Endothelial cell of umbilical vein (primary cell): ENCODE measurements around the gene XIRP2. TPM values are rescaled to one million over a fixed set of nuclear protein-coding genes. Genes with fewer than 3 reads are reported as not detected.
"Not testable (repeated sequence)": the region's sequence is repeated elsewhere in the genome, so short reads cannot be mapped to it uniquely, and the experiment has no call there.

Experiments
- BruUV-seq: library from RNA; stranded (reverse); fragments of 400-500 nt; replicated peaks from 2 replicates; lab custom pipeline; 2021; lab: Mats Ljungman, UMichigan
- CTCF ChIA-PET: fragments of 300-600, 350-600 bp; sonication (Branson Sonifier 250); formaldehyde crosslinking; loops from one replicate; lab custom pipeline; 2021; ENCODE audit warnings: antibody characterized with exemption, inconsistent platforms; lab: Charles Lee
- POLR2A ChIA-PET: fragments of 300-600, 350-600 bp; sonication (Branson Sonifier 250); formaldehyde crosslinking; loops from one replicate; lab custom pipeline; 2021; ENCODE audit warnings: antibody characterized with exemption, inconsistent platforms; lab: Charles Lee
- DNase-seq: peaks from one replicate; pipeline ENCODE4 v3.0.0-alpha.2; 2011; ENCODE audit warnings: low read depth, low spot score
- FAIRE-seq: peaks from 2 replicates; lab custom pipeline; 2011; peaks lifted over from hg19 to GRCh38; lab: Jason Lieb, UNC
- H2AFZ ChIP-seq: 2 replicates; pipeline ENCODE4 v1.6.0; 2012; ENCODE audit warnings: low read depth, low read length, control low read depth, inconsistent platforms
- H3K27ac ChIP-seq: 2 replicates; pipeline ENCODE4 v1.5.1; 2011; ENCODE audit warnings: low read depth, mild to moderate bottlenecking, control low read depth, low read length, moderate library complexity; ENCODE audit not compliant: insufficient read depth
- H3K27me3 ChIP-seq, 2 experiments: 2 replicates each; pipeline versions ENCODE4 v1.6.0 to v1.6.1; 2011; ENCODE audit warnings: low read length in 2 of 2, mixed read lengths in 1 of 2; ENCODE audit not compliant: control insufficient read depth in 2 of 2, insufficient read depth in 2 of 2
- H3K36me3 ChIP-seq, 2 experiments: 2 replicates in 1 of 2; 3 replicates in 1 of 2; pipeline ENCODE4 v1.5.1; 2011; ENCODE audit warnings: low read length in 2 of 2, mild to moderate bottlenecking in 1 of 2, moderate library complexity in 1 of 2; ENCODE audit not compliant: control insufficient read depth in 2 of 2, insufficient read depth in 2 of 2; ENCODE audit errors: extremely low read depth in 1 of 2
- H3K4me1 ChIP-seq: 3 replicates; pipeline ENCODE4 v1.5.1; 2011; ENCODE audit warnings: mild to moderate bottlenecking, low read length; ENCODE audit not compliant: control insufficient read depth, insufficient read depth; ENCODE audit errors: extremely low read depth
- H3K4me2 ChIP-seq: 2 replicates; pipeline ENCODE4 v1.6.1; 2011; ENCODE audit warnings: low read length, control low read depth, mixed read lengths; ENCODE audit not compliant: insufficient read depth
- H3K4me3 ChIP-seq, 3 experiments: fragments of 200-600 bp in 1 of 3; sonication (generic), shearing (Covaris generic) in 1 of 3; replicated peaks in 1 of 3; 2 replicates each; pipeline ENCODE4 v1.5.1; 2011 to 2016; ENCODE audit warnings: control low read depth in 3 of 3, low read length in 3 of 3, mild to moderate bottlenecking in 2 of 3, inconsistent platforms in 1 of 3, low read depth in 1 of 3, moderate library complexity in 1 of 3; ENCODE audit not compliant: insufficient read depth in 1 of 3
- H3K79me2 ChIP-seq: 2 replicates; pipeline ENCODE4 v1.6.0; 2012; ENCODE audit warnings: low read length, inconsistent platforms; ENCODE audit not compliant: control insufficient read depth, insufficient read depth
- H3K9ac ChIP-seq: replicated peaks from 2 replicates; pipeline ENCODE3; 2011; ENCODE audit warnings: low read length, control low read depth; ENCODE audit not compliant: insufficient read depth; ENCODE audit errors: extremely low read depth
- H3K9me1 ChIP-seq: replicated peaks from 3 replicates; pipeline ENCODE4 v1.6.0; 2011; ENCODE audit warnings: mild to moderate bottlenecking, low read length; ENCODE audit not compliant: control insufficient read depth, insufficient read depth; ENCODE audit errors: extremely low read depth
- H3K9me3 ChIP-seq: replicated peaks from 2 replicates; pipeline ENCODE4 v1.5.1; 2012; ENCODE audit warnings: low read length, inconsistent platforms; ENCODE audit not compliant: control insufficient read depth, insufficient read depth
- H4K20me1 ChIP-seq: replicated peaks from 2 replicates; pipeline ENCODE3; 2011; ENCODE audit warnings: mild to moderate bottlenecking, low read length; ENCODE audit not compliant: control insufficient read depth, insufficient read depth; ENCODE audit errors: extremely low read depth
- EZH2 ChIP-seq: IDR thresholded peaks from 2 replicates; pipeline ENCODE4 v1.6.1; 2012; ENCODE audit warnings: borderline replicate concordance, low read depth, mild to moderate bottlenecking, moderate library complexity, low read length, inconsistent platforms; ENCODE audit not compliant: severe bottlenecking
- FOS ChIP-seq: IDR thresholded peaks from 2 replicates; pipeline ENCODE4 v1.6.1; 2011; ENCODE audit warnings: mild to moderate bottlenecking, low read length, moderate library complexity, borderline replicate concordance; ENCODE audit not compliant: insufficient read depth
- dilution Hi-C: fragments of 300-500 bp; cut with MboI; formaldehyde crosslinking; loops from one replicate; pipeline ENCODE4 v1.15.0; 2019; ENCODE audit warnings: low sequenced_read_pairs; ENCODE audit not compliant: extremely low pct_ligation_motif_present
- intact Hi-C: fragments of 100-400 bp; cut with micrococcal nuclease; formaldehyde crosslinking; loops from one replicate; pipeline ENCODE4 v1.10.0; 2022
- polyA plus RNA-seq, 4 experiments: library from polyadenylated mRNA; depleted of rRNA in 3 of 4; stranded (reverse) in 3 of 4; unstranded in 1 of 4; fragments of >200 nt; gene quantifications; 2 replicates each; pipeline versions ENCODE4 v1.2.1 to v1.2.3, GENCODE V29; 2011 to 2012; ENCODE audit warnings: missing spikeins in 1 of 4
- total RNA-seq: library from RNA; stranded (reverse); gene quantifications from 2 replicates; pipeline ENCODE4 v1.2.3, GENCODE V29; 2021

XIRP2 gene
- total and polyA plus RNA-seq, 2 donors (not counting 3 experiments of a cell fraction or from before 2014, with no cell fraction given): 0.08 to 0.66 TPM

DNA sequence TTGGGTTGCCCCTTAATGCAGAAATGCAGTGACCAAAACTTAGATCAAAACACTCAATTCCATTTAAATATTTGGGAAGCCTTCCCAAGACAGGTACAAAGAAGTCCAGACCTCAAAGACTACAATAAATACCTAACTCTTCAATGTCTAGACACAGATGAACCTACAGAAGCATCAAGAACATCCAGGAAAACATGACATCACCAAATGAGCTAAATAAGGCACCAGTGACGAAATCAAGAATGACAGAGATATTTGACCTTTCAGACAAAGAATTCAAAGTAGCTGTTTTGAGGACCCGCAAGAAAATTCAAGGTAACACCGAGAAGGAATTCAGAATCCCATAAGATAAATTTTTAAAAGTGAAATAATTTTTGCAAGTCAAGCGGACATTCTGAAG is 140.2 kb downstream of the XIRP2 start:
- Histone ChIP-seq H3K4me2 (no peak overlapping the region), H3K4me1 (no peaks in the 10 kb centered on the region), H3K27me3 (no peaks in the 10 kb centered on the region), H3K36me3 (no peaks in the 10 kb centered on the region), H3K4me3 (no peak overlapping the region), H3K9me3 (no peaks in the 10 kb centered on the region), H4K20me1 (no peaks in the 10 kb centered on the region), H3K9me1 (no peaks in the 10 kb centered on the region), H3K79me2 (no peaks in the 10 kb centered on the region), H3K9ac (no peak overlapping the region), H3K27ac (no peak overlapping the region), H2AFZ (no peak overlapping the region)
- POLR2A ChIA-PET: no interaction called here
- FAIRE-seq: no peak
- no peak for TF ChIP-seq FOS
- TF ChIP-seq EZH2: no peak
- intact Hi-C loops: no loop called here
- no peak for DNase-seq
- no TSS peak for BruUV-seq
- CTCF ChIA-PET: interaction anchor here (0.6 kb wide), 1 partner anchor 145 kb away, joined by 5 read pairs; no protein-coding TSS in a partner anchor
- dilution Hi-C loops: no loop called here

DNA sequence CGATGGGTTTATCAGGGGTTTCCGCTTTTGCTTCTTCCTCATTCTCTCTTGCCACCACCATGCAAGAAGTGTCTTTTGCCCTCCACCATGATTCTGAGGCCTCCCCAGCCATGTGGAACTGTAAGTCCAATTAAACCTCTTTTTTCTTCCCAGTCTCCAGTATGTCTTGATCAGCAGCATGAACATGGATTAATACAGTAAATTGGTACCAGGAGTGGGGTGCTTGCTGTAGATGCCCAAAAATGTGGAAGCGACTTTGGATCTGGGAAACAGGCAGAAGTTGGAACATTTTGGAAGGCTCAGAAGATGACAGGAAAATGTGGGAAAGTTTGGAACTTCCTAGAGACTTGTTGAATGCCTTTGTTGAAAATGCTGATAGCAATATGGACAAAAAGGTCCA is 146.7 kb downstream of the XIRP2 start:
- H4K20me1 ChIP-seq, H3K36me3 ChIP-seq, H3K4me1 ChIP-seq, H3K27ac ChIP-seq, DNase-seq, BruUV-seq, H3K4me2 ChIP-seq, POLR2A ChIA-PET, H3K9me3 ChIP-seq, FAIRE-seq, intact Hi-C loops, H3K9ac ChIP-seq, H3K27me3 ChIP-seq, H3K79me2 ChIP-seq, H2AFZ ChIP-seq, CTCF ChIA-PET, dilution Hi-C loops, H3K9me1 ChIP-seq, H3K4me3 ChIP-seq: not testable (repeated sequence)
